ENCODE measurements around the gene TNPO1.

The TNPO1 gene

DNA sequence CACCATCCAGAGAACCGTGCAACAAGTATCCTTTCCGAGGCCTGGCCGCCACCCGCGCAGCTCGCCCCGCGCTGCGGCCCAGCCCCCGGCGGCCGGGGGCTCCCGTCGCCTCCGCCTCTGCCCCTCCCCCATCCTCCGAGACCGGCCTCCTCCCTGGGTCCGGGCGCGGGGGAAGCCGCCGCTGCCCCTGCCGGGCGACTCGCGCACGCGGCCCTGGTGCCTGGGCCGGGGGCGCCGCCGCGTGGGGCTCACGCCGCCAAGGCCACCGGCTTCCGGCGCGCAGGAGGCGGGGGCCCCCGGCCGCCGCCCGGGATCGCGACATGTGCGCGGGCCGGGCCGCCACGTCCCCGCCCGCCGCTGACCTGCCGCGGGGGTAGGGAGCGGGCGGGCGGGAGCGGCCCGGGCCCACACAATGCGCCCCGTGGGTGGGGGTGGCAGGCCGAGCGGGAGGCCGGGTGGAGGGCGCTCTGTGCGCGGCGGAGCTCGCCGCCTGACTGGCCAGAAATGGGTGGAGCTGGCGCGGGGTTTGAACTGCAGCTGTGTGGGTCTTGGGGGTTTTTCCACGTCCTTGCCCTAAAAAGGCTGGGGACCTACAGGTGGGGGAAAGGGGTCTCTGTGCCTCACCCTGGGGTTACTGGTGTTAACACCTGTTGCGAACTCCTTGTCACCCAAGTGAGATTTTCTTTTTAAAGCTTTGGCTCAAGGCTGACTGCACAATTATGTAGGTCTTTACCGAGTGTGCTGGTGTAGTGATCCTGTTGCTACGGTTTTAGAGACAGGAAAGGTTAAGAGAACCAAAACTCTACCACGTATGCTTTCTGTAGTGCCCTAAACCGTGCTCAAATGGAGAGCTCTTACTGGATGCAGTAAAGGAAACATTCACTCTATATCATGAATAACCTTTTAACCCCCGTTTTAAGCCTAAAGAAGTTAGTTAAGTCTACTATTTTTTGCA, 32.3 kb downstream of the TNPO1 start:
- DNase-seq: peak; percentile 58
- Histone ChIP-seq H3K4me3 (ENCODE audit: low read length) (peak overlapping the region; percentile 93), H3F3A (ENCODE audit: insufficient read depth, low read length) (peaks cover 21% of the 10 kb centered on the region), H3K9ac (ENCODE audit: low read length) (peak overlapping the region; percentile 96), H3K4me1 (ENCODE audit: low read length) (peaks cover 17% of the 10 kb centered on the region), H3K4me2 (ENCODE audit: low read depth, low read length) (peak overlapping the region; percentile 79), H4K20me1 (ENCODE audit: insufficient read depth, low read length) (peaks cover 22% of the 10 kb centered on the region; the same call in 1 of the 2 replicates), H2AFZ (ENCODE audit: low read length) (peak overlapping the region; percentile 81), H3K79me2 (ENCODE audit: low read length) (peaks cover 59% of the 10 kb centered on the region), H3K27me3 (replicated peaks; ENCODE audit: insufficient read depth, low read length) (no peaks in the 10 kb centered on the region), H3K27ac (ENCODE audit: low read length) (peak overlapping the region; percentile 94), H3K9me2 (replicated peaks; ENCODE audit: insufficient read depth, low read length) (no peaks in the 10 kb centered on the region), H3K36me3 (replicated peaks; ENCODE audit: insufficient read depth, low read length) (peaks cover 18% of the 10 kb centered on the region), H3K9me3 (replicated peaks; ENCODE audit: insufficient read depth, low read length) (no peaks in the 10 kb centered on the region)
- TF ChIP-seq, protein P1, sequence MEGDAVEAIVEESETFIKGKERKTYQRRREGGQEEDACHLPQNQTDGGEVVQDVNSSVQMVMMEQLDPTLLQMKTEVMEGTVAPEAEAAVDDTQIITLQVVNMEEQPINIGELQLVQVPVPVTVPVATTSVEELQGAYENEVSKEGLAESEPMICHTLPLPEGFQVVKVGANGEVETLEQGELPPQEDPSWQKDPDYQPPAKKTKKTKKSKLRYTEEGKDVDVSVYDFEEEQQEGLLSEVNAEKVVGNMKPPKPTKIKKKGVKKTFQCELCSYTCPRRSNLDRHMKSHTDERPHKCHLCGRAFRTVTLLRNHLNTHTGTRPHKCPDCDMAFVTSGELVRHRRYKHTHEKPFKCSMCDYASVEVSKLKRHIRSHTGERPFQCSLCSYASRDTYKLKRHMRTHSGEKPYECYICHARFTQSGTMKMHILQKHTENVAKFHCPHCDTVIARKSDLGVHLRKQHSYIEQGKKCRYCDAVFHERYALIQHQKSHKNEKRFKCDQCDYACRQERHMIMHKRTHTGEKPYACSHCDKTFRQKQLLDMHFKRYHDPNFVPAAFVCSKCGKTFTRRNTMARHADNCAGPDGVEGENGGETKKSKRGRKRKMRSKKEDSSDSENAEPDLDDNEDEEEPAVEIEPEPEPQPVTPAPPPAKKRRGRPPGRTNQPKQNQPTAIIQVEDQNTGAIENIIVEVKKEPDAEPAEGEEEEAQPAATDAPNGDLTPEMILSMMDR (IDR thresholded peaks at IDR 0.05; ENCODE audit: low read length): no peak
- TF ChIP-seq EZH2 (optimal IDR thresholded peaks at IDR 0.05; ENCODE audit: low read depth, low read length) (no peak), EZH2phosphoT487 (IDR thresholded peaks at IDR 0.05; ENCODE audit: low read length) (no peak)

DNA sequence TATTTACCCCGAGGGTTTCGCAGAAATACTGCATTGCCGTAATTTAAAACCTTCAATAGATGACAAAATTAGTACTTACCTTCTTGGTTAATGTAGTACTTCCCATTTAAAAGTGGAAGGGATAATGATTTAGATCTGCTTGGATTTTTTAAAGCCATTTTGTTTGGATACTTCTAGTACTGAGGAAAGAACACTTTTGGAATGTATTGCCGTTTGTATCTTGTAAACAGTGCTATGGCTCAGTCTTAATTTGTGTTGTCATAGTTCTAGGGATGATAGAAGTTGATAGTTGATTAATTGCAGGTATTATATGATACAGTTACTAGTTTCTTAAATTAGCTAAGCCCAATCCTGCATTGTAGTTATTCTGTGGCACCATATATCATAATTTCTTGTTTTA, 33.1 kb downstream of the TNPO1 start:
- DNase-seq: no peak
- no peaks in the 10 kb centered on the region for H3K9me2 ChIP-seq (replicated peaks; ENCODE audit: insufficient read depth, low read length)
- peak overlapping the region; percentile 79 for H3K4me2 ChIP-seq (ENCODE audit: low read depth, low read length)
- no peak overlapping the region for H2AFZ ChIP-seq (ENCODE audit: low read length)
- H3K36me3 ChIP-seq (replicated peaks; ENCODE audit: insufficient read depth, low read length): peaks cover 23% of the 10 kb centered on the region
- peaks cover 17% of the 10 kb centered on the region for H3K4me1 ChIP-seq (ENCODE audit: low read length)
- H3F3A ChIP-seq (ENCODE audit: insufficient read depth, low read length): peaks cover 21% of the 10 kb centered on the region
- no peak for TF ChIP-seq EZH2phosphoT487 (IDR thresholded peaks at IDR 0.05; ENCODE audit: low read length)
- peak overlapping the region; percentile 72; the same call in 1 of the 2 replicates for H3K9ac ChIP-seq (ENCODE audit: low read length)
- H3K4me3 ChIP-seq (ENCODE audit: low read length): peak overlapping the region; percentile 88
- no peaks in the 10 kb centered on the region for H3K9me3 ChIP-seq (replicated peaks; ENCODE audit: insufficient read depth, low read length)
- peaks cover 22% of the 10 kb centered on the region; the same call in 1 of the 2 replicates for H4K20me1 ChIP-seq (ENCODE audit: insufficient read depth, low read length)
- H3K79me2 ChIP-seq (ENCODE audit: low read length): peaks cover 64% of the 10 kb centered on the region
- no peaks in the 10 kb centered on the region for H3K27me3 ChIP-seq (replicated peaks; ENCODE audit: insufficient read depth, low read length)
- H3K27ac ChIP-seq (ENCODE audit: low read length): peak overlapping the region; percentile 74; the same call in 1 of the 2 replicates

DNA sequence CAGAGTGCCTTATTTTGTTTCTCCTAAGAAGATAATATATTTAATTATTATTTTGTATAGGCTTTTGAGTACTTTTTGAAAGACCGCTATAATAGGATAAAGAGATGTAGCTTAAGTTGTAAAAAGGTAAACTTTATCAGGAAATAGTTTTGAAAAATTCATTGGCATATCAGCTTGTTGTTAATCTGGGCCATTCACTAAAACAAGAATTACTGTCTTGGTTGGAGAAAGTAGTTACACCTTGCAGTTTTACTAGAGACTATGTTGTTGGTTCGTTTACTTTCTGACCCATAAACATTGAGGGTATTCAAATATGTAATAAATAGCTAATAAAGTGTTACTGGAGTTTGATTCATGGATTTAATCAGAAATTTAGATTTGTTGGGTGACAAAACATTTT, 33.7 kb downstream of the TNPO1 start:
- no peak overlapping the region for H2AFZ ChIP-seq (ENCODE audit: low read length)
- peaks cover 21% of the 10 kb centered on the region for H3F3A ChIP-seq (ENCODE audit: insufficient read depth, low read length)
- peaks cover 22% of the 10 kb centered on the region; the same call in 1 of the 2 replicates for H4K20me1 ChIP-seq (ENCODE audit: insufficient read depth, low read length)
- H3K4me2 ChIP-seq (ENCODE audit: low read depth, low read length): peak overlapping the region; percentile 79
- peaks cover 17% of the 10 kb centered on the region for H3K4me1 ChIP-seq (ENCODE audit: low read length)
- H3K4me3 ChIP-seq (ENCODE audit: low read length): peak overlapping the region; percentile 88; the same call in 1 of the 2 replicates
- H3K27ac ChIP-seq (ENCODE audit: low read length): no peak overlapping the region
- no peaks in the 10 kb centered on the region for H3K9me2 ChIP-seq (replicated peaks; ENCODE audit: insufficient read depth, low read length)
- H3K27me3 ChIP-seq (replicated peaks; ENCODE audit: insufficient read depth, low read length): no peaks in the 10 kb centered on the region
- no peaks in the 10 kb centered on the region for H3K9me3 ChIP-seq (replicated peaks; ENCODE audit: insufficient read depth, low read length)
- no peak for DNase-seq
- peaks cover 70% of the 10 kb centered on the region for H3K79me2 ChIP-seq (ENCODE audit: low read length)
- H3K36me3 ChIP-seq (replicated peaks; ENCODE audit: insufficient read depth, low read length): peaks cover 23% of the 10 kb centered on the region
- TF ChIP-seq, protein P1 (IDR thresholded peaks at IDR 0.05; ENCODE audit: low read length): no peak
- TF ChIP-seq EZH2 (optimal IDR thresholded peaks at IDR 0.05; ENCODE audit: low read depth, low read length) (no peak), EZH2phosphoT487 (IDR thresholded peaks at IDR 0.05; ENCODE audit: low read length) (no peak)
- no peak overlapping the region for H3K9ac ChIP-seq (ENCODE audit: low read length)
